Activated CD8-positive, alpha-beta memory T cell treated with anti-CD3 and anti-CD28 coated beads, Interleukin-2, amount 50 U/mL, for 4 hours (primary cell): ENCODE results near the gene DSG4.
"Not testable (repeated sequence)": the region's sequence is repeated elsewhere in the genome, so short reads cannot be mapped to it uniquely, and the experiment has no call there.

ENCODE experiments used
- DNase-seq: peaks from one replicate; pipeline ENCODE4 v3.0.0-alpha.2; 2020

DSG4 gene, protein sequence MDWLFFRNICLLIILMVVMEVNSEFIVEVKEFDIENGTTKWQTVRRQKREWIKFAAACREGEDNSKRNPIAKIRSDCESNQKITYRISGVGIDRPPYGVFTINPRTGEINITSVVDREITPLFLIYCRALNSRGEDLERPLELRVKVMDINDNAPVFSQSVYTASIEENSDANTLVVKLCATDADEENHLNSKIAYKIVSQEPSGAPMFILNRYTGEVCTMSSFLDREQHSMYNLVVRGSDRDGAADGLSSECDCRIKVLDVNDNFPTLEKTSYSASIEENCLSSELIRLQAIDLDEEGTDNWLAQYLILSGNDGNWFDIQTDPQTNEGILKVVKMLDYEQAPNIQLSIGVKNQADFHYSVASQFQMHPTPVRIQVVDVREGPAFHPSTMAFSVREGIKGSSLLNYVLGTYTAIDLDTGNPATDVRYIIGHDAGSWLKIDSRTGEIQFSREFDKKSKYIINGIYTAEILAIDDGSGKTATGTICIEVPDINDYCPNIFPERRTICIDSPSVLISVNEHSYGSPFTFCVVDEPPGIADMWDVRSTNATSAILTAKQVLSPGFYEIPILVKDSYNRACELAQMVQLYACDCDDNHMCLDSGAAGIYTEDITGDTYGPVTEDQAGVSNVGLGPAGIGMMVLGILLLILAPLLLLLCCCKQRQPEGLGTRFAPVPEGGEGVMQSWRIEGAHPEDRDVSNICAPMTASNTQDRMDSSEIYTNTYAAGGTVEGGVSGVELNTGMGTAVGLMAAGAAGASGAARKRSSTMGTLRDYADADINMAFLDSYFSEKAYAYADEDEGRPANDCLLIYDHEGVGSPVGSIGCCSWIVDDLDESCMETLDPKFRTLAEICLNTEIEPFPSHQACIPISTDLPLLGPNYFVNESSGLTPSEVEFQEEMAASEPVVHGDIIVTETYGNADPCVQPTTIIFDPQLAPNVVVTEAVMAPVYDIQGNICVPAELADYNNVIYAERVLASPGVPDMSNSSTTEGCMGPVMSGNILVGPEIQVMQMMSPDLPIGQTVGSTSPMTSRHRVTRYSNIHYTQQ

DNA sequence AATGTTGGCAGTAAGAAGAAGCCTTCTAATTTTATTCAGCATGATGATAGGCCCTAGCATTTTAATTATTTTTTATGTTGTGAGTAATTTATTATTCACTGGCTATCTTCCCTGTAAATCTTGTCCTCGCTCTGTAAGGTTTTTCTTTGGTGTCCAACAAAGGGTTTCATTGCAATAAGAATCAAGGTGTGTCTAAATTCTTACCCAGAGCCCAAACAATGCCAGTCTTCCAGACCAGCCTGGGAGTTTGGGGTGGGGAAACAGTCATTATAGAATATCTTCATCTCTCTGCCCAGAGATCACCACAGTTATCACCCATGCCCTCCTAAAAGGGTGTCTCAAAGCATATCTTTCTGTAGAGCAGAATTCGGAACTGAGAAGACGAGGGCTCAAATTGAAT lies at the start of gene DSG4:
TSS of gene DSG4 (plus strand) at position 301 of the 400 bp plus-strand sequence. CDS start 135 bp downstream, outside the sequence.
- no peak for DNase-seq

DNA sequence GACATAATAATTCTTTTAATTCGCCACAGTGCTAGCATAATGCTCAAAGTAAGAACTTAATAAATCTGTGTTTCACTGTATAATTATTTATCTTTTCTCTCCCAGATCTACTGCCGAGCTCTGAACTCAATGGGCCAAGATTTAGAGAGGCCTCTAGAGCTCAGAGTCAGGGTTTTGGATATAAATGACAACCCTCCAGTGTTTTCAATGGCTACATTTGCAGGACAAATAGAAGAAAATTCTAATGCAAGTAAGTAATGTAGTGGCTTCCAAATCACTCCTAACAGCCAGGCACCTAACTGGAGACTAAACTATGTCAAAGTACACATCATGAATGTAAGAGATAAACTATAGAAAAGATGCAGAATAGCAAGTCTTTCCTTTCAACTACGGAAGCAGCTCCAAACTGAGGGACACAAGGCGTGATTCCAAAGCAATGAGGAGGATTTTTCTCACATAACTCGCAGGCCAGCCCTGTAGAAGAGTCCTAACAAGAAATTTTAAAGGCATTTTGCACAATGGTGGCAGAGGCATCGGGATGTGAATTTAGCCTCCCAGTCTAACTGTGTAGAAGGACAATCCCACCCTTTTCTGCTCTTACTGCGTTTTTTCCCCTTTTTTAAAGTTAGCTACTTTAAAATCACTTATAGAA lies 46.7 kb upstream of the DSG4 start:
- no peak for DNase-seq

DNA sequence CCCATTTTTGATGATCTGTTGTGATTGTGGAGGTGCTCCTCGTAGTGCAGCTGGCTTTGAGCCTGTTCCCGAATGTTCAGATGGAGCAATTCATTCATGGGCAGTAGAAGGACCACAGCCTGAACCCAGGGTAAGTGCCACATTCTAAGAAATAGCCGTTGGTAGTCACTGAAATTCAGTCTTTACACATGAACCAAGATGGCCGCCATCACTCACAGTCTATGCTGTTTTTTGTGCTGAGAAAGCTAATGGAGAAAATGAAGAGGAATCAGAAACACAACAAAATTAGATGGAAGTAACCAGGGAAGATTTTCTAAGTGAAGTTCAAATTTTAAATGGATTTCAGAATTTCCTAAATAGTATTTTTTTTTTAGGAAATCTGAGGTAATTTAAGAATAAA lies 33.1 kb upstream of the DSG4 start:
- DNase-seq, result no peak

DNA sequence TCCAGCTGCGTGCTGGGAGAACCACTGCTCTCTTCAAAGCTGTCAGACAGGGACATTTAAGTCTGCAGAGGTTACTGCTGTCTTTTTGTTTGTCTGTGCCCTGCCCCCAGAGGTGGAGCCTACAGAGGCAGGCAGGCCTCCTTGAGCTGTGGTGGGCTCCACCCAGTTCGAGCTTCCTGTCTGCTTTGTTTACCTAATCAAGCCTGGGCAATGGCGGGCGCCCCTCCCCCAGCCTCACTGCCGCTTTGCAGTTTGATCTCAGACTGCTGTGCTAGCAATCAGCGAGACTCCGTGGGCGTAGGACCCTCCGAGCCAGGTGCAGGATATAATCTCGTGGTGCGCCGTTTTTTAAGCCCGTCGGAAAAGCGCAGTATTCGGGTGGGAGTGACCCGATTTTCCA lies 23.2 kb upstream of the DSG4 start:
- not testable (repeated sequence) for DNase-seq

DNA sequence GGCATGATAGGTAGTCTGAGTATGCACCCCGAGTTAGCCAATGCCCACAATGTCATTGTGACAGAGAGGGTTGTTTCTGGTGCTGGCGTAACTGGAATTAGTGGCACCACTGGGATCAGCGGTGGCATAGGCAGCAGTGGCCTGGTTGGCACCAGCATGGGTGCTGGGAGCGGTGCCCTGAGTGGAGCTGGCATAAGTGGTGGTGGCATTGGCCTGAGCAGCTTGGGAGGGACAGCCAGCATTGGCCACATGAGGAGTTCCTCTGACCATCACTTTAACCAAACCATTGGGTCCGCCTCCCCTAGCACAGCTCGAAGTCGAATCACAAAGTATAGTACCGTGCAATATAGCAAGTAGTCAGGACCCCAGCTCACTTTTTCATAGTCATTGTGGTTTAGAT lies 21.6 kb upstream of the DSG4 start:
- no peak for DNase-seq

DNA sequence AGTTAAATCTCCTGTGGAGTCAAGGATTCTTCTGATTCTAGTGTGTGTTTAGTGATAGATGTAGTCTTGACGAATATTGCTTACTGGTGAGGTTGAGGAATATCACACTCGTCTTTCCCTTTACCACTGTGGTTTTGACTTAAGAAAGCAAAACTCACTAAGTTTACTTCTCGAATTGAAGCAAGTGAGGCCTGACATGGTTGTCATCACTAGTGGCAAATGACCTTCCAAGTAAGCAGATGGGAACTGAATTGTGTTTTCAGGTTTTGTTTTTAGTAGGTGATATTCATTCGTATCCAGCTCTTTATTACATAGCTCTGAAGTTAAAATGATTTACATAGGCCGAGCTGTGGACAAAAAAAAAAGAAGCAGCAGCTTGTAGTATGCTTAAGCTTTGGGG lies 20.6 kb upstream of the DSG4 start:
- DNase-seq, result no peak

DNA sequence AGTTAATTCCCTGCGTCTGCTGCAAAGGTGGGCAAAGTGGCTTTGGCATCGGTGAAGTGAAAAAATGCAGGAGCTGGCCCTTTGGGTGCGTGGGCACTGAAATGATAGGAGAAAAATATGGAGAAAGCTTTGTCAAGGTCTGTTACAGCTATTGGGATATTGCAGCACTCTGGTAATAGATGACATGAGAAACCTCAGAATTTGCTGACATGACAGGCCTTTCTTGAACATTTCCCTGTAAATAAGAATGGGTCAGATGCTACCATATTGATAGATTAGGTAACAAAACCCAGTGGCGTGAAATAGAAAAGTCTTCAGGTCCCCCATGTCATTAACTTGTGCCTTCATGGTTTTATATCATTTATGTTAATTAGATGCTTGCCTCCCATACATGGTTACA lies 12.4 kb upstream of the DSG4 start:
- no peak for DNase-seq

DNA sequence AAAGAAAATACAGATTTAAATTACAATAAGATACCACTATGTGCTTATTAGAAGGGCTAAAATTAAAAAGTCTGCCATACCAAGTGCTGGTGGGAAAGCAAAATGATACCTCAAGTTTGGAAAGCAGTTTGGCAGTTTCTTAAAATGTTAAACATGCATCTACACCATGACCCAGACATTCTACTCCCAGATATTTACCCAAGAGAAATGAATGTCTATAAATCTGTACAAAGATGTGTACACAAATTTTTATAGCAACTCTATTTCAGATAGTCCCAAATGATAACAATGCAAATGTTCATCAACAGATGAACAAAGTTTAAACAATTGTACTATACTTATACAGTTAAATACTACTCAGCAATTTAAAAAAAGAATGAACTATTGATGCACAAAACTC lies 7.1 kb upstream of the DSG4 start:
- no peak for DNase-seq

DNA sequence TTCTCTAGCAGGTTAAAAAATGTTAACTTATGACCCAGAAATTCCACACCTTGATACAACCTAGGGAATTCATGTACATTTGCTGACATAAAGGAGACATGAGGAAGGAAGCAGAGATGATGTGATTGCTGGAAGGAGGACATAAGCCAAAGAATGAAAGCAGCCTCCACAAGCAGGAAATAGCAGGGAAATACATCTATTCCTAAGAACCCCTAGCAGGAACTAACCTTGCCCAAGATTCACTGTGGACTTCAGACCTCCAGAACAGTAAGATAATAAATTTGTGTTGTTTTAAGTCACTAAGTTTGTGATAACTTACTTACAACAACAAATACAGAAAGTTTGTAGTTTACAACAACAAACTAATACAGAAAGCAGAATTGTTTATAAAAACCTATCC lies 4.6 kb upstream of the DSG4 start:
- no peak for DNase-seq

DNA sequence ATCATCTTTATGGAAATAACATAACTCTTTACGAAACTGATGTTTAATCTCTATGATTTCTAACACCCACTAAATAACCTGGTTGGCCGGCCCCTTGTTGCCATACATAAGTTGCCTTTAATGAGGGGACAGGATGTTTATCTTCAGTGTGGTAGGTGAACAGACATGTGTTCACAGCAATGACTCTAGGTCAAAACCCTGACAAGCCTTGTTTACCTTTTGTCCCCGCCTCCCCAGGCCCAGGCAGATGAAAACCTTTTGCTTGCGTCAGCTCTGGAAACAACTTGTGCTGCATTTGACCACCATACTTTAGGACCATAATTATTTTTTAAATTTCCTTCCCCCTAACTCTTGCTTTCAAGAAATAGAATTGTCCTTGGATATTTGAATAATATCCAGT lies 2.9 kb upstream of the DSG4 start:
- no peak for DNase-seq

DNA sequence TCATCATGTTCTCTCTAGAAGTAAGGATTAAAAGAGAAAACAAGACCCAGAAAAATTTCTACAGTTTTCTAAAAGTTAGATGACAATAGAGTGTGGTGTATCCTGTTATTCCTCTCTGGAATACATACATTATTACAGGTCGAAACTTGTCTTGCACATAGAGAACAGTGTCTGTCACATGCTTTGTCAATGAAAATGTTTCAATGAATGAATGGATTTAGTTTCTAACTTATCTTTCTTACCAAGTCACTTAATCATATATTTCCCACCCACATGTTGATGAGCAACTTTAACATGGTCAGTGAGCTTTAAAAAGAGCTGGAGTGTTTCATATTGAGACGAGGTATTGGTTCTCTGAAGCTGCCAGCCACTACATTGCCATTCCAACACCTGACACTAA lies 4.3 kb downstream of the DSG4 start:
- no peak for DNase-seq

DNA sequence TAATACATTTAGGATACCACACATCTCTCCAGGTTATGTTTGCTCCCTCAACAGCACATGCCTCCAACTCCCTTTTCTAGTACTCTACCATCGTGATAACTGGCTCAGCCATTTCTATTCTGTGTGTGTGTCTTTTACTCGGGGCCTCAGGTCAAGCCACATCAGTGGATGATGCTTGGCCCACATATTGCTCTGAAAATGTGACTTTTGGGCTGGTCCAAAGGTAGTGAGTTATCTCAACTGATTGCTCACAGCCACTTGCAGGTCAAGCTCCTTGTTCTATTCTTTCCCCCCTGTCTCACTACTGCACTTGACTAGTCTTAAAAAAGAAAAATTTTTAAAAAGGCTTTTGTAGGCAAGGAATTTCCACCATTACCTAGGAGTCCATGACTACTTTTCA lies 5.5 kb downstream of the DSG4 start:
- DNase-seq, result no peak

DNA sequence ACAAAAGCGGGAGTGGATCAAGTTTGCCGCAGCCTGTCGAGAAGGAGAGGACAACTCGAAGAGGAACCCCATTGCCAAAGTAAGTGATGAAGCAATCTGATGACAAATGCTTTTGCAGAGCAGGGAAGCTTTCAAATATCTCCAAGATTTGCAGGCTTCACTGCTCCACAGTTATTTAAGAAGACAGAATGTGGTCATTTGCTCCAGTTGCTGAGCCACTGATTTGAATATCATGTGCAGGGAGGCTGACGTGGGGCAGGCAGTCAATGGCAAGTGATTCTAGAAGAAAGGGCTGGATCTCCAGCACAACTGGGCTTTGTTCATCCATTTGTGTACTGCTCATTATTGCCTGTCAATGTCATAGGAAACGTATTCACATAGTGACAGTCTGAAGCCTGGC lies 10.2 kb downstream of the DSG4 start:
- DNase-seq, result no peak

DNA sequence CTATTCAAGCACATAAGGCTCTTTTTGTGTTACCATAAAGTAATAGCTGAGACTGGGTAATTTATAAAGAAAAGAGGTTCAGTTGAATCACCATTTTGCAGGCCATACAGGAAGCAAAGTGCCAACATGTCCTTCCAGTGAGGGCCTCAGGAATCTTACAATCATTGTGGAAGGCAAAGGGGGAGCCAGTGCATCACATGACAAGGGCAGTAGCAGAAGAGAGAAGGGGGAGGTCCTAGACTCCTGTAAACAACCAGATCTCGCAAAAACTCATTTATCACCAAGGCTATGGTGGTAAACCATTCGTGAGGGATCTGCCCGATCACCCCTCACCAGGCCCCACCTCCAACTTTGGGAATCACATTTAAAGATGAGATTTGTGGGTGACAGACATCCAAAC lies 16.7 kb downstream of the DSG4 start:
- DNase-seq, result no peak

DNA sequence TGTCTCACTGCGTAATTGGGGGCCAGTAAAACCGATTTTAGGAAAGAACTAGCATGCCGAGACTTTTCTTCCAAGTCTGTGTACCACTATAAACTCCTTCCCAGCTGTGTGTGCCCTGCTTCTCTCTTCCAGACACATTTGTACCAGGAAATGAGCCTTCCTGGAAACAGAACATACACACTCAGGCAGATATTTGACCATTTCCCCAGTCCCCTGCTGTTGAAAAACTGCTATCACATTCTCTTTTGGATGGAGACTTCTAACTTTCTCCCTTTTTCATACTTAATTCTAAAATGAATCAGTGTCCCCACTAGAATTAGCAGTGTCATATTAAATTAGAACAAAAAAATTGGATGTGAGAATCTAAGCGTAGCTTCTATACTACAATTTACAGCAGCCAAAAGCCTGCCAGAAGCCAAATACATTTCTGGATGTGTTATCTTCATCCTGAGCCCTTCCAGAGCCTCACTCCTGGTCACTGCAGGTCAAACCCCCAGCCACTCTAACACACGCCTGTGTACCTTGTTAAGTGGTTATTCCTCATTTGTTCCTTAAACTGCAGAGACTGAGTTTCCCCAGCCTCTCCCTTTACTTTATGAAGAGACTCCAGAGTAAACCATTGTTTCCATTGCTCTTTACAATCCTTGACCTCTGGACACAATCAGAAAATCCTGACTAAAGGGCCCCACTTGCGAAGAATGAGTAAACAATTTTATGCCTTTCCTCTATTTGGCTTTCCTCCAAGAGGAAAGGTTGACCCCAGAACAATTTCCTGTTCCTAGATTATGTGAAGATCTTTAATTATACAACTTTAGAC lies 20.4 kb downstream of the DSG4 start:
- DNase-seq, result no peak

DNA sequence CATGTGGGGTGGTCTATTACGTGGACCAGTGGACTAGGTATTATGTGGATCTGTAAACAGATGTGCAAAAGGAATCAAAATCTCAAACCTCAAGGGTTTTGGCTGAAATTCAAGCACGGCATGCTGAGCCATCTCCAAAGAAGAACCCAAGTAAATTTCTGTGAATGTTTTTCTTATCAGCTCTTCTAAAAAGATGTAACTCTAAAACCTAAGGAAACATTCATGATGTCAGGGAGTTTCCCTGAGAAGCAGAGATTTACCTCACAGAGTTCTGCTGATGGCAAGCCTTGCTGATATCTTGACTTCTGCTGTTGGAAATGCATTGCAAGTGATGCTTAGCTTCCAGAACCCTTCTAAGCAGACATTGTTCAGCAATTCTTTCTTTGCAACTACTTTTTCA lies 21.6 kb downstream of the DSG4 start:
- DNase-seq, result no peak

DNA sequence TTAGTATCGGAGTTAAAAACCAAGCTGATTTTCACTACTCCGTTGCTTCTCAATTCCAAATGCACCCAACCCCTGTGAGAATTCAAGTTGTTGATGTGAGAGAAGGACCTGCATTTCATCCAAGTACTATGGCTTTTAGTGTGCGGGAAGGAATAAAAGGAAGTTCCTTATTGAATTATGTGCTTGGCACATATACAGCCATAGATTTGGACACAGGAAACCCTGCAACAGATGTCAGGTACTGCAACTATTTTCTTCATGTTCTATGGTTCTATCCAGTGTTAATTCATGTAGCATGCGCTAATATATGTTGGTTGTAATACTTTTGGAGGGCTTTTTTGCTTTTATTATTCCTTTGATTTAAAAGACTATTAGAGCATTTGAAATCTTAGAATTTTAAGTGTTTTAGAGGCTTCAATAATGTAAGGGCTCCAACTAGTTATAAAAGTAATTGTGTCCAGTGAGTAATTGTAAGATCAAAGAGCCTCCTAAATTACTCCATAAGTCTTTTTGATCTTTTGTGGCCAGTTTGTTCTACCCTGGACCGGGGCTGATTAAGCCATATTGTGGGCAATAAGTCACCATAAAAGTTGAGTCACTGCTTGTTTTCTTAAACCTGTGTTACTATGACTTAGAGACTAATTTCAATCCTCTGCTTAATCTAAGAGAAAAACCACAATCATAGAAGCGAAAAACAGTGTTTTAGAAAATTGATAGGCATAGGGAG lies 22.9 kb downstream of the DSG4 start:
- DNase-seq, result no peak

DNA sequence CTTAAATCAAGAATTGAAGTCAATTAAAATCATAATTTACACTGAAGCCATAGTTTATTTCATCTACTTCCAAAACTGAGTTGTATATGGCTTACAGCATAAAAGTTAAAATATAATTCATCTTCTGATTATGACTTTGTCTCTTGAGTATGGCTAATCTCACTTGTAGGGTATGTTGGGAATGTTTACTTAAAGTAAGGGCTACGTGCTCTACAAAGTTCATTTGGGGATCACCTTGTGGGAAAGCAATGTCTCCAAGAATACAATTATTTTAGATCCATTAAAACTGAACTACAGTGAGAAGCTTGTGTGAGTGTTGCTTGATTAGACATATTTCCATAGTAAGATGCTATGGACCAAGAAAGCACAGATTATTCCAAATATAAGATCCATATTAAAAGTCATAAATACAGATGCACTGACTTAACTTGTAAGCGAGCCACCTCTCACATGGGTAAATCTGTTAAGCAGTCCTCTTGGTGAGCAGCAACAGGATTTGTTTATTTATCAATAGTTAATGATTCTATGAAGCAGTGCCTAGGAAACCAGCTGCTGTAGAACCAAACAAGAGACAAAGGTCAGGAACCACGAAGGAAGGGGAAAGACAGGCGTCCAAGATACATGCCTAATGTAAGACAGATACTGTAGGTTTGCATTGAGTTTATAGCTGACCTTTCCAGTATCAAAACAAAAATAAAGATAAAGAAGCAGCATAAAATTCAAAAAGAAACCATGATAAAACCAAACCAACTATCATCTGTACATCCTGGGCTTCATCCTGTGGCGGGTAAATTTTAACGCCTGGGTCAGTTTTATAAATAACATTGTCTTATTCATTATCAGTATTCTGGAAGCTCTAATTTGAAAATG lies 24.8 kb downstream of the DSG4 start:
- DNase-seq, result no peak

DNA sequence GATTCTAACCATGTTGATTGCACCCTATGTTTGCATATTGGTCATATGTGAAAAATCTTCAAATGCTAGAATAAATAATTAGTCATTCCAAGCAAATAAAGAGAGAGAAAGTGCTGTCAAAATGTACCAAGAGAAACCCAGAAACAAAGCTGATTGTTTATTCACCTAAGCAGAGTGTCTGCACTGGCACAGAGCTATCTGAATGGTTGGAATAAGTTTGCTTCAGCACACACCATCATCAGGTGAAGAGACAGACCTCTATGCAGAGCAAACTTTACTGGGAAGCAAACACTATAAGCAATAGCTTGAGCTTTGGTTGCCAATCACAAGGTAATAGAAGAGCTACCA lies 25.4 kb downstream of the DSG4 start:
- no peak for DNase-seq

DNA sequence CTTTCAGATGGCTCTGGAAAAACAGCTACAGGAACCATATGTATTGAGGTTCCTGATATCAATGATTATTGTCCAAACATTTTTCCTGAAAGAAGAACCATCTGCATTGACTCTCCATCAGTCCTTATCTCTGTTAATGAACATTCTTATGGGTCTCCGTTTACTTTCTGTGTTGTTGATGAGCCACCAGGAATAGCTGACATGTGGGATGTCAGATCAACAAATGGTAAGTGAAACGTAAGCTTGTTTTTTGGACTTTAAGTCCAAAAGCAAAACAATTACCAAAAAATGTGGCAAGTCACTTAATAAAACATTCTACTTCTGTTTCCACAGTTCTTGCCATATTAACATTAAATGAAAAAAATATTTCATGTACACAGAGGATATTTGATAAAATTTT lies 26.8 kb downstream of the DSG4 start:
- no peak for DNase-seq

DNA sequence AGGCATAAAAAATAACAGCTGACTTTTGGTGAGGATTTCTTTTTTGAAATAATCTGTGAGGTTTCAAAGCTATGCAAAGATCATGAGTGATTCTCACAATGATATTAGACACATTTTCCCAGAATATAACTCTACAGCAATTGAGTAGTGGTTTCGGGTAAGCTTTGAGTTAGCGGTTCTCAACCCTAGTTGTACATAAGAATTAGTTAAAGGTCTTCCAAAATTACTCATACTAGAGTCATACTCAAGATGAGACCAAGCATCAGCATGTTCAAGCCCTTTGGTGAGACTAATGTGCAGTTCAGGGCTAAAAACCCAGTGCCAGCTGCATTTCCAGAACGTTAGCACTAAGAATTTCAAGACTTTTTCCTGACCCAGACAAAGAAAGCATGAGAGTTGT lies 31.1 kb downstream of the DSG4 start:
- DNase-seq, result no peak
